ENCODE data around the gene RASSF5.
"Not testable (repeated sequence)": the region's sequence is repeated elsewhere in the genome, so short reads cannot be mapped to it uniquely, and the experiment has no call there.

Gene RASSF5

DNA sequence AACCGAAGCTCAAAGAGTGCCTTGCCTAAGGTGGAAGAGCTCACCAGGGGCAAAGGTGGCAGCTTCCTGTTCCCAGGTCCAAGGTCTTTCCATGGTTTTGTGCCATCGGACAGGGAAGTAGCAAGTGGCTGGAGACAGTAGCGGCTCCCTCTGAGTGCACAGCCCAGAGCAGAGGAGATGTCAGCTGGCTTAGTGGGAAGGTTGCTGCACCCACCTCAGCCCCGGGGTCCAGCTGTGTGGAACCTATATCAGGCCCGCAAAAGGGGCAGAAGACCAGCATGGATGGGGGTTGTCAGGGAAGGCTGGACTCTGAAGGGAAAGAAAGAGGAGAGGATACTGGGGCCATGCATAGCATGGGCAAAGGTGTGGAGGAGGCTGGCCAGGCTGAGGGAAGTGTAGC, 30.2 kb upstream of the RASSF5 start:
- no peak for DNase-seq

- no peak for DNase-seq
Measured at GRCh38 chr1:206477581-206478380, 29.6 kb upstream of the RASSF5 start.

DNA sequence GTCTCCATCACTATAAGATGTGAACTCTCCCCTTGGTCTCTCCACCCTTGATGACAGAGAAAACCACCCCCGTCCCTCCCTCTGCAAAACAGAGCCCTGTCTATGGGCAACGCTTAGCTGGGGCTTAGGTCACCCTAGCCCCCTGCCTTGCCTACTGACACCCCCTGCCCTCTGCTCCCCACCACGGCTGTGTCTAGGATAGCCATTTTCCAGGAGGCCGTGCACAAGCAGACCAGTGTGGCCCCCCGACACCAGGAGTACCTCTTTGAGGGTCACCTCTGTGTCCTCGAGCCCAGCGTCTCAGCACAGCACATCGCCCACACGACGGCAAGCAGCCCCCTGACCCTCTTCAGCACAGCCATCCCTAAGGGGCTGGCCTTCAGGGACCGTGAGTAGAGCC, 28.6 kb upstream of the RASSF5 start:
- no peak for DNase-seq

- peak; percentile 25 to 53 (median 40) for DNase-seq
Measured at GRCh38 chr1:206479183-206480125, 27.9 kb upstream of the RASSF5 start.

- no peak for DNase-seq
Measured at GRCh38 chr1:206480211-206480610, 27.1 kb upstream of the RASSF5 start.

DNA sequence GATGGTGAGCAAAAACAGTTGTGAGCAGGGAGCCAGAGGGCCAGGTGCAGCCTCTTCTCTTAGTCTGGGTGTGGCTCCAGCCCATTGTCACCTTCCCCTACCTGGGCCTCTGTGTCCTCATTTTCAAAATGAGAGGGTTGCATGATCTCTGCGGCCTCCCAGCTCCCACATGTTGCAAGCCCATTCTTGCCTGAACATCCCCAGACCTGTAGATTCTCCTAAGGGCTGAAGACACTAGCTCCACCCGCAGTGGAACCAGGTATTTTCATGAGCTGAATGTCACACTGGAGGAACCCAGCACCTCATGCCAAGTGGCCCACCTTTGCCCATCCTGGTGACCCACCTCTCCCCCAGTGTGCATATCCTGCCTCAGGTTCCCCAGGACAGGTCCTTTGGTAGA, 24.7 kb upstream of the RASSF5 start:
- no peak for DNase-seq

GRCh38 chr1:206483864-206484263, 23.5 kb upstream of the RASSF5 start:
- not testable (repeated sequence) for DNase-seq

- DNase-seq, result no peak
Measured at GRCh38 chr1:206484901-206485300, 22.4 kb upstream of the RASSF5 start.

DNA sequence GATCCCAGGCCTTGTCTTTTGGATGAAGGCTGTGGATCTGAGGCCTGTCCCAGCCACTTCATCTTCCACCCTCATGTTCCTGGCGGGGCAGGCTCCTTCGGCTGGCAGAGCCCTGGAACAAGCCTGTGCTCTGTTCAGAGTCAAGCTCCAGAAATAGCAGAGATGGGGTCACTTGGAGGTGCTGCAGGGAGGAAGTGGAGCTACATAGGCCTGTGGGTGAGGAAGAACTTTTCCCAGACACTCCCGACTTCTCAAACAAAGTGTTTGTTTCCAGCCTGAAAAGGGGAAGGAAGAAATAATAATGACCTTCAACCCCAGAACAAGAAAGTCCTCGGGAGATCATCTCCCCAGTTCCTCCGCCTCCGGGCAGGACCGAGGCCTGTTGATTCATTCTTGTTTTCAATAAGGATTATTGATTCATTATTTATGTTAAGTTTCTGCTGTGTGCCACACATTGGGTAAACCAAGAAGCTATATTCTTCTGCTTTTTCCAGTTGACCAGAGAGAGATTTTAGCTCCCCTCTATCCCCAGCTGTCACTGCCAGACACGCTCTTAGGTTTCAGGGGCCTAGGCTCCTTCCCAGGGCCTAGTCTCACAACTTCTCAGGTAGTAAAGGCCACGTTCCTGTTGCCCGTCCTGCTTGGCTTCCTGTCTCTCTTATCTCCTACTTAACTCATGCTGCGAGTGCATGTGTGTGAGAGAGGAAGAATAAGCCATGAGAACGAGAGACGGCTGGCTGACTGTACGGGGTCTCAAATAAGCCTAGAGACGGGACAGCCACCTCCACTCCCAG, 20.1 kb upstream of the RASSF5 start:
- no peak for DNase-seq

GRCh38 chr1:206487970-206488369, 19.4 kb upstream of the RASSF5 start:
- no peak for DNase-seq

GRCh38 chr1:206488466-206488865, 18.9 kb upstream of the RASSF5 start:
- no peak for DNase-seq

- peak; percentile 30 to 70 (median 54) for DNase-seq
Measured at GRCh38 chr1:206489980-206490770, 17.2 kb upstream of the RASSF5 start.

GRCh38 chr1:206490771-206491405, 16.4 kb upstream of the RASSF5 start:
- DNase-seq, result no peak

GRCh38 chr1:206491616-206492015, 15.7 kb upstream of the RASSF5 start:
- no peak for DNase-seq

GRCh38 chr1:206492589-206492988, 14.7 kb upstream of the RASSF5 start:
- no peak for DNase-seq

GRCh38 chr1:206493279-206493678, 14.1 kb upstream of the RASSF5 start:
- DNase-seq, result no peak

GRCh38 chr1:206495011-206495461, 12.3 kb upstream of the RASSF5 start:
- DNase-seq, result no peak

DNA sequence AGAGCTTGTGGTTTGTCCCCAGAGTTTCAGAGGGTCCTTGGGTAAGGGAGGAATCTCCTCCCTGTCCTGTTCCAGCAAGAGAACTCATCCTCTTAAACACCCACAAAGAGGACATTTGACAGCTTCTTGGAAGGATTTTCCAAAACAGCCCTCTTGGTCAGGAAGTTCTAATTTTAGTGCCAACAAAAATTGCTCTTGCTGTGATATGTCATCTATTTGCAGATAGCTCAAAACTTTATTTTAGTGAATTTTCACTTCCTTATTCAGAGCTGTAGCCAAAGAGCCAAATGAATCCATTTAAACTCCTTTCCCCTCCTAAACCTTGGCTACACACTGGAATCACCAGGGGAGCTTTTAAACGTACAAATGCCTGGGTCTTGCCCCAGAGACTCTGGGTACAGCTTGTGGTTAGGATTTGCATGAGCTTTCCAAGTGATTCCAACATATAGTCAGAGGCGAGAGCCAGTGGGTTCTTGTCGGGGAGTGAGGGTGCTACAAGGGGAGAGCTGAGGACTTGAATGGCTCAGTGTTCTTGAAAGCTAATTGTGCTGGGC, 11.8 kb upstream of the RASSF5 start:
- DNase-seq, result no peak

GRCh38 chr1:206496131-206496793, 11.1 kb upstream of the RASSF5 start:
- DNase-seq, result no peak

DNA sequence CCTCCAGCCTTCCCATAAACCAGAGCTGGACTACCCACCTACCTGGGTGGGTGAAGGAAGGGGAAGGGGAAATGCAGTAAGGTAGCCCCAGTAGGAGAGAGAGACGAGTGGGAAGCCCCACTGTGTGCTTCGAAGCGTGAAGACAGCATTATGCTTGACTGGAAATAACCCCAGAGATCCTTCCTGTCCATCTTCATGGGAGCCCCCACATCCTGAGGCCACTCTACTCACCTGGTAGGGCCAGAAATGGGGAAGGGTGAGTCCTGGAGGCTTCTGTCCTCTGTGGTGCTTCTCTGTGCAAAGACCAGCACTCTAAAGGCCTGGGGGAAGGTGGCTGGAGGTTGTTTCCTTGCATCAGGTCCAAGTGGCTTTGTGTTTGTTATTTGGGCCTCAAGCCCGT, 10.0 kb upstream of the RASSF5 start:
- DNase-seq, result no peak

GRCh38 chr1:206497774-206498173, 9.6 kb upstream of the RASSF5 start:
- DNase-seq, result no peak
